Peyer's patch (tissue), 4 donors: ENCODE results near the gene MRPL1.

Source experiments
- CTCF ChIP-seq, 6 experiments: fragments of 450-650 bp in 4 of 6; fragments of 200-600 bp in 2 of 6; sonication (generic) in 1 of 6; IDR thresholded peaks; one replicate each; pipeline ENCODE4 v1.5.1; 2017 to 2019; ENCODE audit warnings: antibody characterized with exemption in 6 of 6, mild to moderate bottlenecking in 3 of 6, moderate library complexity in 1 of 6
- POLR2A ChIP-seq, 2 donors: fragments of 450-650 bp; IDR thresholded peaks; one replicate each; pipeline ENCODE4 v1.5.1; 2017; ENCODE audit warnings: antibody characterized with exemption in 2 of 2, mild to moderate bottlenecking in 2 of 2, moderate library complexity in 2 of 2

- TF ChIP-seq CTCF (IDR thresholded peaks at IDR 0.05), result no peak
- no peak for TF ChIP-seq POLR2A (IDR thresholded peaks at IDR 0.05)
These were observed 55.0 kb downstream of the MRPL1 start for GRCh38 chr4:77917601-77918000.
